HG03175 (cell line): ENCODE measurements around the gene KRTAP9-6.
"Not testable (repeated sequence)": the region's sequence is repeated elsewhere in the genome, so short reads cannot be mapped to it uniquely, and the experiment has no call there.

Experiments used
- ATAC-seq: cut with Tn5 transposase; IDR thresholded peaks from one replicate; pipeline ENCODE4 v1.9.1; 2021; ENCODE audit warnings: mild to moderate bottlenecking, moderate library complexity; ENCODE audit not compliant: unreplicated experiment

KRTAP9-6 gene

GRCh38 chr17:41265078-41265477, at the start of gene KRTAP9-6:
KRTAP9-6 (plus strand) TSS chr17:41265378; CDS start chr17:41265378, 0 bp downstream.
- no peak for ATAC-seq

- ATAC-seq, result no peak
Measured at GRCh38 chr17:41215681-41216080, 49.5 kb upstream of the KRTAP9-6 start.

DNA sequence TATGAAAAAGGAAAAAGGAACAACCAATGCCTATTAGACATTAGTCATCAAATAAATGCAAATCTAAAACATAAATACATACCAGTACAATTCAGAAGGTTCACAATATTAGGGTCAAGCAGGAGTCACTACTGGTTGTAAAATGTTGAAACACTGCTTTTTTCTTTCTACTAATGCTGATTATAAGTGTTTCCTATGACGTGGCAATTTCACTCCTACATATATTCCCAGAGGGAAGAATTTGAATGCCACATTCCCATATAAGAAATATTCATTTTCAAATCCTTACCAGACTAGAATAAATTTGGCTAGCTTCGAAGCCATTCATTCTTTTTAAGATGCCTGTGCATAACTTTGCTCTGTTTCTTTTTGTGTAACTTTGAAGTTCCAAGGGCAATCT, 41.4 kb upstream of the KRTAP9-6 start:
- ATAC-seq, result no peak

DNA sequence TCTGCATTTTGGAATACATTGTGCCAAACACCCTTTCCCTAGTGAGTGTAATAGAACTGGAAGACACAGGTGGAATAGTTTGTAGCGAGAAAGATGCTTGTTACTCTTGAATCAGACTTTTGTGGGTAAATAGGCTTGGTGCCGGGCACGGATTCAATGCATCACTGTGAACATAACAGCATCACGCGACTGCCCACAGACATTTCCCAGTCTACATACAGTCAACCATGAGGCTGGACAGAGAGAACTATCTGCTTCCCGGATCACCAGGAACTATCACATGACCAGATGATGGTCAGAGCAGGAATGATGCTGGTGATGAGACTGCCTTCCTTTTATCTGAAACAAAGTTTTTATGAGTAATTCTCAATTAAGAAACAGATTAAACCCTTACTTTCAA, 39.1 kb upstream of the KRTAP9-6 start:
- no peak for ATAC-seq

- not testable (repeated sequence) for ATAC-seq
Measured at GRCh38 chr17:41226598-41227095, 38.5 kb upstream of the KRTAP9-6 start, which contains the start of gene KRTAP9-2. KRTAP9-2 (plus strand) TSS chr17:41226648; CDS start chr17:41226655, 7 bp downstream.

DNA sequence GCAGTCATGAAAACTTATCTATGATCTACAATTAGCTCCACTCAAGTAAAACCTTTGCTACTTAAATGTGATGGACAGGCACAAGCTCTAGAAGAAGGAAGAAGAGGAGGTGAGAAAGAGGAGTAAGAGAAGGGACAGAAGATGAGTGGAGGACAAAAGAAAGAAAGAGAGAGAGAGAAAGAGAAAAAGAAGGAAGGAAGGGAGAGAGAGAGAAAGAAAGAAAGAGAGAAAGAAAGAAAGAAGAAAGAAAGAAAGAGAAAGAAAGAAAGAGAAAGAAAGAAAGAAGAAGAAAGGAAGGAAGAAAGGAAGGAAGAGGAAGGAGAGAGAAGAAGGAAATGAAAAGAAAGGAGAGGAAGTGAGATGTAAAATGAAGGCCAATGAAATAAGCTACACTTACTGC, 35.1 kb upstream of the KRTAP9-6 start:
- ATAC-seq, result no peak

DNA sequence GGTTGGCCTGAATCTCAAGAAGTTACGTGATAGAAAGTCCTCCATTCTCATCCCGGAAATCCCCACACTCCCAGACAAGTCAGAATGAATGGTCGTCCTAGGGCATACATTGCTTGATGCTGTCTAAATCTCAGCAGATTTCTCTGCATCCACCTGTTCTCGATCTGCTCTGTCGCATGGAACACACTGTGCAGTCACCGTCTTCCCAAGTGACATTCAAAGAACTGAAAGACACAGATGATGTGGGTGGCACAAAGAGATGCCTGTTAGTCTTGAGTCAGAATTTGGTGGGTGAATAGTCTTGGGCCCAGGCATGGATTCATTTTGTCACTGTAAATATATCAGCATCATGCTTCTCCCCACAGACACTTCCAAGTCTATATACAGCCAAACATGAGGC, 33.4 kb upstream of the KRTAP9-6 start:
- ATAC-seq, result no peak

DNA sequence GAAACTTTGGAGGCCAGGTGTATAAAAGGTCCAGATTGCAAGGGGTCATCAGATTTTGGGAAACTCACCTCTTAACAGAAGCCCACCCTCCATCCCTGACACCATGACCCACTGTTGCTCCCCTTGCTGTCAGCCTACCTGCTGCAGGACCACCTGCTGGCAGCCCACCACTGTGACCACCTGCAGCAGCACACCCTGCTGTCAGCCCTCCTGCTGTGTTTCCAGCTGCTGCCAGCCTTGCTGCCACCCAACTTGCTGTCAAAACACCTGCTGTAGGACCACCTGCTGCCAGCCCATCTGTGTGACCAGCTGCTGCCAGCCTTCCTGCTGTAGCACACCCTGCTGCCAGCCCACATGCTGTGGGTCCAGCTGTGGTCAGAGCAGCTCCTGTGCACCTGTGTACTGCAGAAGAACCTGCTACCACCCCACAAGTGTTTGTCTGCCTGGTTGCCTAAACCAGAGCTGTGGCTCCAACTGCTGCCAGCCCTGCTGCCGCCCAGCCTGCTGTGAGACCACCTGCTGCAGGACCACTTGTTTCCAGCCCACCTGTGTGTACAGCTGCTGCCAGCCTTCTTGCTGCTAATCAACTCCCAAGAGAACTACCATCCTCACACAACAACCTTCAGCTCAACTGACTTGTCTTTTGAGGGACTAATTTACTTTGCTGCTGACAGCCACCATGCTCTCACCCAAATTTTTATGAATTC, 32.6 kb upstream of the KRTAP9-6 start, which contains the start of gene KRTAP9-3:
KRTAP9-3 (plus strand) TSS at position 51 of the 707 bp plus-strand sequence; CDS start at position 104, 53 bp downstream.
- ATAC-seq, result not testable (repeated sequence)

- not testable (repeated sequence) for ATAC-seq
Measured at GRCh38 chr17:41237116-41237515, 28.1 kb upstream of the KRTAP9-6 start.

- not testable (repeated sequence) for ATAC-seq
Measured at GRCh38 chr17:41237949-41238437, 27.2 kb upstream of the KRTAP9-6 start, which contains the start of gene KRTAP9-8. KRTAP9-8 (plus strand) TSS chr17:41237999; CDS start chr17:41238052, 53 bp downstream.

- not testable (repeated sequence) for ATAC-seq
Measured at GRCh38 chr17:41246995-41247787, 18.0 kb upstream of the KRTAP9-6 start.

DNA sequence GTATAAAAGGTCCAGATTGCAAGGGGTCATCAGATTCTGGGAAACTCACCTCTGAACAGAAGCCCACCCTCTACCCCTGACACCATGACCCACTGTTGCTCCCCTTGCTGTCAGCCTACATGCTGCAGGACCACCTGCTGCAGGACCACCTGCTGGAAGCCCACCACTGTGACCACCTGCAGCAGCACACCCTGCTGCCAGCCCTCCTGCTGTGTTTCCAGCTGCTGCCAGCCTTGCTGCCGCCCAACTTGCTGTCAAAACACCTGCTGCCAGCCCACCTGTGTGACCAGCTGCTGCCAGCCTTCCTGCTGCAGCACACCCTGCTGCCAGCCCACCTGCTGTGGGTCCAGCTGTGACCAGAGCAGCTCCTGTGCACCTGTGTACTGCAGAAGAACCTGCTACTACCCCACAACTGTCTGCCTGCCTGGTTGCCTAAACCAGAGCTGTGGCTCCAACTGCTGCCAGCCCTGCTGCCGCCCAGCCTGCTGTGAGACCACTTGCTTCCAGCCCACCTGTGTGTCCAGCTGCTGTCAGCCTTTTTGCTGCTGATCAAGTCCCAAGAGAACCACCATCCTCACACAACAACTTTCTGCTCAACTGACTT, 15.4 kb upstream of the KRTAP9-6 start, which contains the start of gene KRTAP9-4:
KRTAP9-4 (plus strand) TSS at position 51 of the 604 bp plus-strand sequence; CDS start at position 85, 34 bp downstream.
- not testable (repeated sequence) for ATAC-seq

DNA sequence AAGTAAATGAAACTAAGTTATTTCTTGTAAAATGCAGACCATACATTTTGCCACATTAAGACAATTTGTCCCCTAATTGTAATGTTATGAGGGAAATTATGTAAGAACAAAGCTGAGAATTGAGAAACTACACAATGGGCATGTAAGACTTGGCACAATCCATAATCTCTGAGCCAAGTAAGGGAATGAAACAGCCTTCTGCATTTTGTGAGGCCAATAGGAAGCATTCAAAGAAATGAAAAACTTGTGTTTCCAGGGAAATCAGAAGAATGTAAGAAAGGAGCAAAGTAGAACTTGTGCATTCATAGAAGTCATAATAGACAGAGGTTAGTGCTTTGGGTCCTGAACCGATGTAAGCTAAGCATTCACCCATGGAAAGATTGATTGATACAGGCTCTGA, 13.9 kb upstream of the KRTAP9-6 start:
- ATAC-seq, result no peak

DNA sequence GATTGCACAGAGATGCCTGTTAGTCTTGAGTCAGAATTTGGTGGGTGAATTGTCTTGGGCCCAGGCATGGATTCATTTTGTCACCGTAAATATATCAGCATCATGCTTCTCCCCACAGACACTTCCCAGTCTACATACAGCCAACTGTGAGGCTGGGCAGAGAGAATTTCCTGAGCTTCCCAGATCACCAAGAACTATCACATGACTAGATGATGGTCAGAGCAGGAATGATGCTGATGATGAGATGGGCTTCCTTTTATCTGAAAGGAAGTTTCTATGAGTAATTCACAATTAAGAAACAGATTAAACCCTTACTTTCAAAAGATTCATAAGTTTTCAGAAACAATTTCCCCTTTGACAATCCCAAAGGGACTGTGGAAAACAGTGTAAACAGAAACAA, 10.3 kb upstream of the KRTAP9-6 start:
- ATAC-seq, result no peak

- ATAC-seq, result not testable (repeated sequence)
Measured at GRCh38 chr17:41255381-41256290, 9.5 kb upstream of the KRTAP9-6 start, which contains the start of gene KRTAP9-9. KRTAP9-9 (plus strand) TSS chr17:41255384.

- ATAC-seq, result no peak
Measured at GRCh38 chr17:41256291-41256685, 8.9 kb upstream of the KRTAP9-6 start.

DNA sequence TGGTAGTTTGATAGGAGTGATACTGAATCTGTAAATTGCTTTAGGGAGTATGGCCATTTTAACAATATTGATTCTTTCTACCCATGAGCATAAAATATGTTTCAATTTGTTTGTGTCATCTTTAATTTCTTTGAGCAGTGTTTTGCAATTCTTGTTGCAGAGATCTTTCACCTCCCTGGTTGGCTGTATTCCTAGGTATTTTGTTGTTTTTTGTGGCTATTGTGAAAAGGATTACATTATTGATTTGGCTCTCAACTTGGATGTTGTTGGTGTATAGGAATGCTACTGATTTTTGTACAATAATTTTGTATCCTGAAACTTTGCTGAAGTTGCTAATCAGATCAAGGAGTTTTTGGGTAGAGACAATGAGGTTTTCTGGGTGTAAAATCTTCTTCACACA, 6.8 kb upstream of the KRTAP9-6 start:
- no peak for ATAC-seq

DNA sequence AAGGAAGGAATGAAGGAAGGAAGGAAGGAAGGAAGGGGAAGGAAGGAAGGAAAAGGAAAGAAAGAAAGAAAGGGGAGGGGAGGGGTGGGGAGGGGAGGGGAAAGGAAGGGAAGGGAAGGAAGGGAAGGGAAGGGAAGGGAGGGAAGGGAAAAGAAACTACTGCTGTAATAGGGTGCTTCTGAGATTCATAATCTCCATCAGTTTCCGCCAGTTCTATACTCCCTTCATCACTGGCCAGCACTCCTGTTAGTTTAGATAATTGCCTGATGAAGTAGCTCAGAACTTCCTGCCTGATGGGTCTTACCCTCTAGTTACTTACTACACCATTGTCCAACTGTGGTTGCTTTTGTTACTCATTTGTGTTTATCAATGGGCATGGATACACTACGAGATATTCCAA, 2.0 kb upstream of the KRTAP9-6 start:
- ATAC-seq, result no peak

- no peak for ATAC-seq
Measured at GRCh38 chr17:41264599-41264998, 579 bp upstream of the KRTAP9-6 start.

DNA sequence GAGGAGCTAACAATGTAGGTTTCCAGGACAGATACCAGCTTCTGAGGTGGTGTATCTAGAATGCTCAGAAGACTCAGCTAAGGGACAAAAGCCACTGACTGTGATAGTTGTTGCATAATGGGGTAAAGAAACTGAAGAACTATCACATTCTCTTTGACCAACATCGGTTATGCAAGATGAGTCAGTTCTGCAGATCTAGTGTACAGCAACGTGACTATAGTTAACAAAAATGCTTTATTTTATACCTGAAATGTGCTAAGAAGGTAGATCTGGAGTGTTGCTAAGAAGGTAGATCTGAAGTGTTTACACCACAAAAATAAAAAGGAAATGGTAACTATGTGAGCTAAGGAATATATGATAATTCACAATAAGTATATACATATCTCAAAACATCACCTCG, 2.5 kb downstream of the KRTAP9-6 start:
- no peak for ATAC-seq
